Measurements from ENCODE around the gene ANKRD55. TPM values are rescaled to one million over a fixed set of nuclear protein-coding genes. Genes with fewer than 3 reads are reported as not detected.
A peak's percentile ranks its signal among the peaks of the same experiment; 100 is the strongest.
"Not testable (repeated sequence)": the region's sequence is repeated elsewhere in the genome, so short reads cannot be mapped to it uniquely, and the experiment has no call there.

The ANKRD55 gene
- total RNA-seq, 1 donor from 2014 or later: 0.18 TPM

GRCh38 chr5:56259002-56259511, 25.9 kb upstream of the ANKRD55 start:
- peaks cover 12% of the 10 kb centered on the region for H3K9me3 Mint-ChIP-seq
- no peak for DNase-seq (ENCODE audit: low spot score in 2 of 2, unreplicated experiment in 2 of 2)
- H3K27me3 Mint-ChIP-seq (ENCODE audit: low read depth): no peaks in the 10 kb centered on the region
- TF ChIP-seq CTCF (IDR thresholded peaks at IDR 0.05; ENCODE audit: unreplicated experiment): no peak
- H3K4me3 Mint-ChIP-seq: peak overlapping the region; percentile 33
- peaks cover 8% of the 10 kb centered on the region for H3K36me3 Mint-ChIP-seq
- H3K4me1 Mint-ChIP-seq: peaks cover 7% of the 10 kb centered on the region
- H3K27ac Mint-ChIP-seq: no peak overlapping the region

GRCh38 chr5:56257763-56258529, 24.8 kb upstream of the ANKRD55 start:
- H3K27me3 Mint-ChIP-seq (ENCODE audit: low read depth); H3K36me3 Mint-ChIP-seq; H3K27ac Mint-ChIP-seq; DNase-seq (ENCODE audit: low spot score in 2 of 2, unreplicated experiment in 2 of 2); H3K4me3 Mint-ChIP-seq: not testable (repeated sequence)
- H3K4me1 Mint-ChIP-seq: peaks cover 12% of the 10 kb centered on the region
- peaks cover 12% of the 10 kb centered on the region for H3K9me3 Mint-ChIP-seq

GRCh38 chr5:56257010-56257409, 23.9 kb upstream of the ANKRD55 start:
- no peak for DNase-seq (ENCODE audit: low spot score in 2 of 2, unreplicated experiment in 2 of 2)
- Mint-ChIP-seq H3K4me3 (no peak overlapping the region), H3K27ac (no peak overlapping the region)

GRCh38 chr5:56255502-56255901, 22.4 kb upstream of the ANKRD55 start:
- Mint-ChIP-seq H3K9me3 (peaks cover 12% of the 10 kb centered on the region), H3K27ac (no peak overlapping the region), H3K4me3 (no peak overlapping the region), H3K36me3 (peaks cover 8% of the 10 kb centered on the region), H3K4me1 (peaks cover 23% of the 10 kb centered on the region), H3K27me3 (ENCODE audit: low read depth) (no peaks in the 10 kb centered on the region)
- no peak for TF ChIP-seq CTCF (IDR thresholded peaks at IDR 0.05; ENCODE audit: unreplicated experiment)
- no peak for DNase-seq (ENCODE audit: low spot score in 2 of 2, unreplicated experiment in 2 of 2)

More at GRCh38 chr5:56257010-56257409, 23.9 kb upstream of the ANKRD55 start:
- Mint-ChIP-seq H3K36me3 (peaks cover 8% of the 10 kb centered on the region), H3K9me3 (peaks cover 12% of the 10 kb centered on the region), H3K4me1 (peaks cover 15% of the 10 kb centered on the region), H3K27me3 (ENCODE audit: low read depth) (no peaks in the 10 kb centered on the region)
- TF ChIP-seq CTCF (IDR thresholded peaks at IDR 0.05; ENCODE audit: unreplicated experiment): no peak

GRCh38 chr5:56253924-56254323, 20.8 kb upstream of the ANKRD55 start:
- peaks cover 14% of the 10 kb centered on the region for H3K9me3 Mint-ChIP-seq
- H3K4me3 Mint-ChIP-seq: no peak overlapping the region
- no peak for DNase-seq (ENCODE audit: low spot score in 2 of 2, unreplicated experiment in 2 of 2)
- no peaks in the 10 kb centered on the region for H3K27me3 Mint-ChIP-seq (ENCODE audit: low read depth)
- H3K4me1 Mint-ChIP-seq: peaks cover 23% of the 10 kb centered on the region
- no peak for TF ChIP-seq CTCF (IDR thresholded peaks at IDR 0.05; ENCODE audit: unreplicated experiment)
- peaks cover 8% of the 10 kb centered on the region for H3K36me3 Mint-ChIP-seq
- H3K27ac Mint-ChIP-seq: peak overlapping the region; percentile 56

GRCh38 chr5:56253126-56253525, 20.0 kb upstream of the ANKRD55 start:
- Mint-ChIP-seq H3K4me1 (peaks cover 24% of the 10 kb centered on the region), H3K27me3 (ENCODE audit: low read depth) (no peaks in the 10 kb centered on the region), H3K27ac (peak overlapping the region; percentile 81), H3K4me3 (no peak overlapping the region), H3K9me3 (peaks cover 17% of the 10 kb centered on the region), H3K36me3 (peaks cover 8% of the 10 kb centered on the region)
- no peak for DNase-seq (ENCODE audit: low spot score in 2 of 2, unreplicated experiment in 2 of 2)
- TF ChIP-seq CTCF (IDR thresholded peaks at IDR 0.05; ENCODE audit: unreplicated experiment): no peak

All from mesothelial cell of epicardium (in vitro differentiated cells).